Renal cortex interstitium (tissue), 15 donors: ENCODE measurements around the gene IL7R. TPM values are rescaled to one million over a fixed set of nuclear protein-coding genes. Genes with fewer than 3 reads are reported as not detected.
A peak's percentile ranks its signal among the peaks of the same experiment; 100 is the strongest.

Experiments used
- DNase-seq, 11 donors: peaks; one replicate each; pipeline ENCODE4 v3.0.0-alpha.2; 2013; ENCODE audit warnings: low read depth in 9 of 11, low spot score in 4 of 11; ENCODE audit errors: extremely low read depth in 1 of 11
- long read RNA-seq, 16 experiments: transcript quantifications; one replicate each; lab custom pipeline, GENCODE V29; 2026
- polyA plus RNA-seq, 3 donors: library from polyadenylated mRNA; unstranded; fragments of 120-200 nt; gene quantifications; one replicate each; pipeline ENCODE4 v1.2.1, GENCODE V29; 2013; ENCODE audit not compliant: insufficient read length in 3 of 3

The IL7R gene, protein sequence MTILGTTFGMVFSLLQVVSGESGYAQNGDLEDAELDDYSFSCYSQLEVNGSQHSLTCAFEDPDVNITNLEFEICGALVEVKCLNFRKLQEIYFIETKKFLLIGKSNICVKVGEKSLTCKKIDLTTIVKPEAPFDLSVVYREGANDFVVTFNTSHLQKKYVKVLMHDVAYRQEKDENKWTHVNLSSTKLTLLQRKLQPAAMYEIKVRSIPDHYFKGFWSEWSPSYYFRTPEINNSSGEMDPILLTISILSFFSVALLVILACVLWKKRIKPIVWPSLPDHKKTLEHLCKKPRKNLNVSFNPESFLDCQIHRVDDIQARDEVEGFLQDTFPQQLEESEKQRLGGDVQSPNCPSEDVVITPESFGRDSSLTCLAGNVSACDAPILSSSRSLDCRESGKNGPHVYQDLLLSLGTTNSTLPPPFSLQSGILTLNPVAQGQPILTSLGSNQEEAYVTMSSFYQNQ
- 1 to 10 TPM in 1 of 3 donors, under 1 TPM in 2; 0.50 to 1.2 (median 0.72) TPM for polyA plus RNA-seq
- long read RNA-seq, donor 1 = 0 reads
- long read RNA-seq, donor 2 = 0 reads
- long read RNA-seq, donor 3 = 0 reads
- long read RNA-seq, donor 4 = 0 reads
- long read RNA-seq, donor 5 = 0 reads
- long read RNA-seq, donor 6 = 0 reads
- long read RNA-seq, donor 7 = 0 reads
- long read RNA-seq, donor 8 = 0 reads
- long read RNA-seq, donor 9 = 0 reads
- long read RNA-seq, donor 10 = 0 reads
- long read RNA-seq, donor 11 = 0 reads
- long read RNA-seq, donor 12 = 0 reads
- long read RNA-seq, donor 13 = 0 reads
- long read RNA-seq, donor 14 = 0 reads
- long read RNA-seq, donor 15 = 0 reads
- long read RNA-seq, donor 16 = 0 reads

DNA sequence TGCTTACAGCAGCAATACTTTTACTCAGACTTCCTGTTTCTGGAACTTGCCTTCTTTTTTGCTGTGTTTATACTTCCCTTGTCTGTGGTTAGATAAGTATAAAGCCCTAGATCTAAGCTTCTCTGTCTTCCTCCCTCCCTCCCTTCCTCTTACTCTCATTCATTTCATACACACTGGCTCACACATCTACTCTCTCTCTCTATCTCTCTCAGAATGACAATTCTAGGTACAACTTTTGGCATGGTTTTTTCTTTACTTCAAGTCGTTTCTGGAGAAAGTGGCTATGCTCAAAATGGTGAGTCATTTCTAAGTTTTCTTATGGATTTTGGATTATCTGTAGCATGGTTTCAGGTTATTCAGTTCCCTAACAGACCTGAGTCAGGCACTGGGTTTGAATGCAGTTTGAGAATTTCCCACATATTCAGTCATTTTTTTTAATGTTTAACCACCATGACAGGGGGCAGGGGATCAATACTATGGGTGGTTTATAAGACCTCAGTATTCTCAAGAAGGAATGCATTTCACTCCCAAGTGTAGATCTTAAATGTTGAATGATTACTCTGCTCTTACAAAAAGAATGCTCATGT, at the start of gene IL7R:
TSS of gene IL7R (plus strand) at position 127 of the 587 bp plus-strand sequence. CDS start at position 214, 87 bp downstream.
- no peak for DNase-seq

GRCh38 chr5:35810601-35811000, 46.1 kb upstream of the IL7R start:
- no peak for DNase-seq

DNA sequence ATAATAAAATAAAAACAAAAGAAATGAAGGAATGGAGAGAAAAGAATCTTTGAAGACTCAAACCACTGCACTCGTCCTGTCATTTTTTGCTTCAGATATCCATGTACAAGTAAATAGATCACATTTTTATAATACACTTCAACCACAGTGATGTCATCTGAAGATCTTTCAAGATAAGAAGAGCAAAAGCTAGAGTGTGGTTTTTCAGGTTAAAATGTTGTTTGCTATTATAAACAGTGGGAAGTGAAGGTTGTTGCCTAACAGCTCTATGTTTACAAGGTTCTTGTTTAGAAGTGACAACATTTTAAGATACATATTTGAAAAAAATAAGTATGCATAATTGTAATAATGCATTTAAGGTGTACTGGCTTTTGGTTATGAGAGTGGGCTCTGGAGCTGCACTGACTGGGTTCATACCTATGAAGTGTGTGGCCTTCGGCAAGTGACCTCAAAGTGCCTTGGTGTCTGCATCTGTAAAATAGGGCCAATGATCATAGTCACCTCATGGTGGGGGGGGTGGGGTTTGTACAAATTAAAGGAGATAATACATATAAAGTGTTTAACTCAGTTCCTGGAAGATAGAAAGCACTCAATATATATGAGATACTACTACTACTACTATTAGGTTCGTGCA, 45.5 kb upstream of the IL7R start:
- no peak for DNase-seq

GRCh38 chr5:35813521-35813920, 43.2 kb upstream of the IL7R start:
- no peak for DNase-seq

GRCh38 chr5:35815089-35815936, 41.4 kb upstream of the IL7R start:
- DNase-seq = peak in 2 of 11 donors; percentile 1 to 2

DNA sequence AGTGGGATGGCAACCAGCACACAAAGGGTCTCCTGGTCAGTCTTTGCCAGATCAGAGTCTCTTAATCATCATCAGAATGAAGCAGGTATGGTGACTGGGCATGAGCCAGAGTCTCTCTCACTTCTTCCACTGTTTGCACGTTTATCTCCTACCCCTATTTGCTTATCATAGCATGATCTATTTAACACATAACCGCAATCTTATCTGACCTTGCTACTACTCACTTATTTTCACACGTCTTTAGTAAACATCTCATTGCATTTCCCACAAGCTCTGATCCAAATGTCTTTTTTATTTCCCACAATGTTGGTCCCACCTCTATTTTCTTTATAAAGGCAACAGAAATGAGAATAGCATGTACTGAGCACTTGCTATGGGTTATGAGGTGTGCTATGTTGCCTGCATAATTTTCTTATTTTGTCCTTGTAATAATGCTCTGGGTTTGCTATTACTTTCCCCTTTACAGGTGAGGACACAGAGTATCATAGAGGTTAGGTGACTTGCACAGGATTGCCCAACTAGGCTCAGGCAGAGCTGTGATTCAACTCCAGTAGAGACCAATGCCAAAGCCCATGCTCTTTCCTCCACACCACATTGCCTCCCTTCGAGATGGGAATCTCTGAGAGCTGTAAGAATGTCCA, 39.7 kb upstream of the IL7R start:
- DNase-seq = no peak

GRCh38 chr5:35819026-35819425, 37.7 kb upstream of the IL7R start:
- DNase-seq = no peak

GRCh38 chr5:35819668-35820067, 37.0 kb upstream of the IL7R start:
- DNase-seq = no peak

GRCh38 chr5:35820735-35821134, 36.0 kb upstream of the IL7R start:
- no peak for DNase-seq

DNA sequence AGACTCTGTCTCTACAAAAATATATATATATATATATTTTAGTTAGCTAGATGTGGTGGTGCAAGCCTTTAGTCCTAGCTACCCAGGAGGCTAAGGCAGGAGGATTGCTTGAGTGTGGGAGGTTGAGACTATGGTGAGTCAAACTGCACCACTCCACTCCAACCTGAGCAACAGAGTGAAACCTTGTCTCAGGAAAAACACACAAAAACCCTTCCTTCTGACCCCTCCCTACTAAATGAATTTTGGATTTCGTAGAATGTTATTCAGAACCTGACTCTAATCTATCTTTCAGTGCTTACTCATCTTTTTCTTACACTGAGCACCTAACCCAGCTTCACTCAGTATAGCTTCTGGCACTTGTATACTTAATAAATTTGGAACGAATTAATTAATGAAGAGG, 35.2 kb upstream of the IL7R start:
- DNase-seq = no peak

GRCh38 chr5:35822511-35822910, 34.2 kb upstream of the IL7R start:
- no peak for DNase-seq

- DNase-seq = no peak
These were observed 33.2 kb upstream of the IL7R start for GRCh38 chr5:35823347-35824098.

DNA sequence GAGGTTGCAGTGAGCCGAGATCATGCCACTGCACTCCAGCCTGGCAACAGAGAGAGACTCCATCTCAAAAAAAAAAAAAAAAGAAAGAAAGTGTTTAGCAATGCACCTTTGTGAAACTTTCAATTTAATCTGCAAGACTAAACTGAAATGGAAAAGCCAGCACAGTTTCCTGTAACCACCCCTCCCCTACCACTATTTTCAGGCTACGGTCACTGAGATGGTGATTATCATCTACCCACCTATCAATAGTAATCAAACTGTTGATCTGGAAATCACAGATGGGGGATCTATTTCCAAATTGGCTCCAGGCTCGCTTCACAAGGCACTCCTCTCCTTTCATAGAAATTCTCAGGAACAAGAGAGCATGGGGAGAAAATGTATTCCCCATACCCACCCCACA, 30.6 kb upstream of the IL7R start:
- no peak for DNase-seq

GRCh38 chr5:35826554-35826953, 30.1 kb upstream of the IL7R start:
- DNase-seq = no peak

GRCh38 chr5:35828082-35828598, 28.6 kb upstream of the IL7R start:
- no peak for DNase-seq

GRCh38 chr5:35830587-35830986, 26.1 kb upstream of the IL7R start:
- DNase-seq = no peak

DNA sequence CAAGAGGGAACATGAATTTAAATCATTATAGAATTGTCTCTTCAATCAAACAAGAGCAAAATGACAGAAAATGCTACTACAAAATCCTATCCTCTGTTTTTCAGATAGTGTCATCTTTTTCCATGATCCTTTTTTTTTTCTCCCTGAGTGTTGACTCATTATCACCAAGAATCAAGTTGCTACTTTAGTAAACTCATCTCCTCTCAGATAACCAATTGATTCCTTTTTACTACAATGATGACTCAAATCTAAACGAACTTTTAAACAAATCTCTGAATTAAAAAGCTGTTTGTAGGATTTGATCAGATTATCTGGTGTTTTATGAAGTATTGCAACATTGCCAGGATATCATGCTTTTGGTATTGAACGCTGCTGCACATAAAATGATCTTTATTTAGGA, 23.9 kb upstream of the IL7R start:
- DNase-seq = no peak
